Ramos (cell line): Measurements from ENCODE around the gene ARL13B.

Experiments used
- in situ Hi-C: fragments of 300-500 bp; cut with MboI; formaldehyde crosslinking; loops from one replicate; pipeline ENCODE4 v1.14.3; 2022; ENCODE audit warnings: low sequenced_read_pairs; ENCODE audit not compliant: unreplicated experiment

ARL13B gene

GRCh38 chr3:94093151-94093550 is 113.2 kb downstream of the ARL13B start:
- in situ Hi-C loops: no loop called here

DNA sequence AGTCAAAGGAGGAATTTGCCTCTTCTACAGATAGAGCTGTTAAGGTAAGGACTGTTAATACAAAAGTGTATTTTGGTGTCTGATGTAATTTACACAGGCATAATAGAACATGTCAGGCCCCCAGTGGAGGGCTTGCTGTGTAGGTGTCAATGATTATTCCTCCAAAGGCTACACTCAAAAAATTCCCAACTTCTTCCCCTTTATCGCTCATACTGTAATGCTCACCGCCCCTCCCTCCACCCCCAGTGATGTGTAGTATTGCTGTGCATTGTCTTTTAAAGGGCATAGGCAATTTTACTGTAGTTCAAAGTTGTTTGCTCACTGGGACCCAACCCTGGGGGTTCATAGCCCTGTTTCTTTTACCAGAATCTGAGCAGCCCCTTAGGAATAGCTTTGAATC is 115.2 kb downstream of the ARL13B start:
- in situ Hi-C loops: no loop called here

DNA sequence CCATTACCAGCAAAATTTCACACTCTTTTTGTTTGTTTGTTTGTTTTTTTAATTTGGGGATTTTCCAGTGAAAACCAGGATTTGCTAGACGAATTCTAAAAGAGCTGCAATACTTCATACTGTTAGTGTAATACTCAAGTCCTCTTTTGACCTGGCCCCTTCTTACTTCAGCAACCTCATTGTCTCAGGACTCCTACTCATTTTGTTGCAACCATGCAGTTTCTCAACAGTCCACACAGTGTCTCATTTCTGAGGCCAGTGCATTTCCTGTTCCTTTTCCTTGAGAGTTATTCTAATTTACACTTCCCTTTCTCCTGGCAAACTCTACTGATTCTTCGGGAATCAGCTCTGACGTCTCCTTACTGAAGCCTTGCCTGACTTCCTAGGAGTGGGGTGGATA is 118.5 kb downstream of the ARL13B start:
- in situ Hi-C loops: no loop called here

GRCh38 chr3:94099311-94099710 is 119.4 kb downstream of the ARL13B start:
- in situ Hi-C loops: no loop called here

DNA sequence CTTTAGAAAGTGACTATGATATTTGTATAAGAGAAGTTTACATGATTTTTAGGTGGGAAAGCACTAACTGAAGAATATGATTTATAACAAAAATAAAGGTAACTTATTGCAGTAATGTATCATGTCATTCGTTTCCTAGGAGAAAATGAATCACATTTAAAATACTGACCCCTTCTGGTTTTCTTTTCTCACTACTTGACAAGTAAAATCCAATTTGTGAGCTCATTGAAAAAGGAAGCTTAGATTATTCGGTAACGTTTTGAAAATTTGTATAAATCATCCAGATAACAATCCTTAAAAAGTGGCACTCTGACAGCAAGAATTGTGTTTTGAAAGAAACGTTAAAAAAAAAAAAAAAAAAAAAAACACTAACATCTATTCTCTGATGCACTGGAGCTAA is 121.9 kb downstream of the ARL13B start:
- in situ Hi-C loops: no loop called here
